ENCODE results near the gene CDH13.

GRCh38 chr16:83792391-83792790, 1165.6 kb downstream of the CDH13 start:
- TF ChIP-seq, protein P1, sequence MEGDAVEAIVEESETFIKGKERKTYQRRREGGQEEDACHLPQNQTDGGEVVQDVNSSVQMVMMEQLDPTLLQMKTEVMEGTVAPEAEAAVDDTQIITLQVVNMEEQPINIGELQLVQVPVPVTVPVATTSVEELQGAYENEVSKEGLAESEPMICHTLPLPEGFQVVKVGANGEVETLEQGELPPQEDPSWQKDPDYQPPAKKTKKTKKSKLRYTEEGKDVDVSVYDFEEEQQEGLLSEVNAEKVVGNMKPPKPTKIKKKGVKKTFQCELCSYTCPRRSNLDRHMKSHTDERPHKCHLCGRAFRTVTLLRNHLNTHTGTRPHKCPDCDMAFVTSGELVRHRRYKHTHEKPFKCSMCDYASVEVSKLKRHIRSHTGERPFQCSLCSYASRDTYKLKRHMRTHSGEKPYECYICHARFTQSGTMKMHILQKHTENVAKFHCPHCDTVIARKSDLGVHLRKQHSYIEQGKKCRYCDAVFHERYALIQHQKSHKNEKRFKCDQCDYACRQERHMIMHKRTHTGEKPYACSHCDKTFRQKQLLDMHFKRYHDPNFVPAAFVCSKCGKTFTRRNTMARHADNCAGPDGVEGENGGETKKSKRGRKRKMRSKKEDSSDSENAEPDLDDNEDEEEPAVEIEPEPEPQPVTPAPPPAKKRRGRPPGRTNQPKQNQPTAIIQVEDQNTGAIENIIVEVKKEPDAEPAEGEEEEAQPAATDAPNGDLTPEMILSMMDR (conservative IDR thresholded peaks at IDR 0.05) = no peak
- TF ChIP-seq ZFX (IDR thresholded peaks at IDR 0.05) = no peak
